ENCODE measurements around the gene NOX3. TPM values are rescaled to one million over a fixed set of nuclear protein-coding genes. Genes with fewer than 3 reads are reported as not detected.

NOX3 gene
- total RNA-seq, 2 donors from 2014 or later: not detected

GRCh38 chr6:155397172-155397705 lies 58.4 kb downstream of the NOX3 start:
- H3K4me1 ChIP-seq: no peaks in the 10 kb centered on the region
- H3K9me3 ChIP-seq: no peaks in the 10 kb centered on the region
- H3K4me3 ChIP-seq: no peak overlapping the region
- no peak overlapping the region for H3K27ac ChIP-seq
- no peaks in the 10 kb centered on the region for H3K36me3 ChIP-seq
- no peak for TF ChIP-seq CTCF (IDR thresholded peaks at IDR 0.05)
- no peak for DNase-seq (ENCODE audit: low spot score)
- H3K27me3 ChIP-seq: no peaks in the 10 kb centered on the region

GRCh38 chr6:155396605-155397004 lies 59.0 kb downstream of the NOX3 start:
- Histone ChIP-seq H3K4me1 (no peaks in the 10 kb centered on the region), H3K9me3 (no peaks in the 10 kb centered on the region), H3K27ac (no peak overlapping the region), H3K36me3 (no peaks in the 10 kb centered on the region), H3K4me3 (no peak overlapping the region), H3K27me3 (no peaks in the 10 kb centered on the region)
- no peak for TF ChIP-seq CTCF (IDR thresholded peaks at IDR 0.05)
- DNase-seq (ENCODE audit: low spot score): no peak

GRCh38 chr6:155395339-155395738 lies 60.3 kb downstream of the NOX3 start:
- Histone ChIP-seq H3K9me3 (no peaks in the 10 kb centered on the region), H3K27ac (no peak overlapping the region), H3K27me3 (no peaks in the 10 kb centered on the region), H3K36me3 (no peaks in the 10 kb centered on the region), H3K4me3 (no peak overlapping the region), H3K4me1 (no peaks in the 10 kb centered on the region)
- TF ChIP-seq CTCF (IDR thresholded peaks at IDR 0.05): no peak
- DNase-seq (ENCODE audit: low spot score): no peak

GRCh38 chr6:155389130-155389529 lies 66.5 kb downstream of the NOX3 start:
- no peak for DNase-seq (ENCODE audit: low spot score)
- Histone ChIP-seq H3K27ac (no peak overlapping the region), H3K4me1 (no peaks in the 10 kb centered on the region), H3K36me3 (no peaks in the 10 kb centered on the region), H3K4me3 (no peak overlapping the region), H3K27me3 (no peaks in the 10 kb centered on the region), H3K9me3 (no peaks in the 10 kb centered on the region)
- TF ChIP-seq CTCF (IDR thresholded peaks at IDR 0.05): no peak

- Histone ChIP-seq H3K27me3 (no peaks in the 10 kb centered on the region), H3K4me3 (no peak overlapping the region), H3K9me3 (no peaks in the 10 kb centered on the region), H3K36me3 (no peaks in the 10 kb centered on the region), H3K4me1 (no peaks in the 10 kb centered on the region), H3K27ac (no peak overlapping the region)
- no peak for DNase-seq (ENCODE audit: low spot score)
- no peak for TF ChIP-seq CTCF (IDR thresholded peaks at IDR 0.05)
These were observed 67.0 kb downstream of the NOX3 start for GRCh38 chr6:155388591-155388990.

- DNase-seq (ENCODE audit: low spot score): no peak
- Histone ChIP-seq H3K9me3 (no peaks in the 10 kb centered on the region), H3K36me3 (no peaks in the 10 kb centered on the region), H3K27me3 (no peaks in the 10 kb centered on the region), H3K4me3 (no peak overlapping the region), H3K27ac (no peak overlapping the region), H3K4me1 (no peaks in the 10 kb centered on the region)
- no peak for TF ChIP-seq CTCF (IDR thresholded peaks at IDR 0.05)
These were observed 68.2 kb downstream of the NOX3 start for GRCh38 chr6:155387481-155387880.

Measured in right atrium auricular region (tissue), 2 donors.